ENCODE measurements around the gene LMBRD1. TPM values are rescaled to one million over a fixed set of nuclear protein-coding genes. Genes with fewer than 3 reads are reported as not detected.

The LMBRD1 gene
- polyA plus RNA-seq, 1 donor (not counting 4 experiments of a cell fraction or from before 2014, with no cell fraction given), result 30.1 TPM

DNA sequence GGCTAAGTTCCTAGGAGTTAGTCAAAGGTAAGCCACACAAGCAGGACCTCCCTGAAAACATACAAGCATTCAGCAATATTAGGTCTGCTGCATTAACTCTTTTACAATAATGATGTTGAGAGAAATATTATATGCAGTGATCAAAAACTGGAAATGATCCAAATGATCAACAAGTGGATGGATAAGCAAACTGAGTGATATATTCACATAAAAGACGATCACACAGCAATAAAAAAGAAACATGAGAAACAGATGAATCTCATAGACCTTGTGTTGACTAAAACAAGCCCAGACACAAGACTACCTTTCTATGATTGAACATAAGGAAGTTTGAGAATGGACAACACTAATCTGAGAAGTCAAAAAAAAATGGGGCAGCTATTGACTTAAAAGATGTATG lies 39.9 kb downstream of the LMBRD1 start:
- no peak for DNase-seq (ENCODE audit: low read depth, low spot score)

DNA sequence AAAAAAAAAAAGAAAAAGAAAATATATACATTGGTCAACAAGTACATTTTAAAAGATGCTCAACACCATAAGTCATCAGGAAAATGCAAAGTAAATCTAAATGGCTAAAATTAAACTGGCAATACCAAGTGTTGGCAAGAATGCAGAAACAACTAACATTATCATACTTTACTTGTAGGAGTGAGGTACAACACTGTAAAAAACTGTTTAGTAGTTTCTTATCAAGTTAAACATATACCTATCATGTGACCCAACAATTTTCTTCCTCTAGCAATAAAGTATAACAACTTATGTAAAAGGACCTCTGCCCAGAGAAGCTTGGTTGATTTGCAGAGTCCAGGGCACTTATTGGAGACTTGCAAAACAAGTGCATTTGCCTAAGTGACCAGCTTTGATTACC lies 40.4 kb downstream of the LMBRD1 start:
- Histone ChIP-seq H3K9me1 (ENCODE audit: control insufficient read depth, extremely low read depth, insufficient read depth, low read length) (no peaks in the 10 kb centered on the region), H3K27ac (ENCODE audit: control insufficient read depth, insufficient read depth, low read length) (no peak overlapping the region), H3K79me2 (ENCODE audit: control insufficient read depth, insufficient read depth, low read length) (no peaks in the 10 kb centered on the region), H3K27me3 (ENCODE audit: control insufficient read depth, extremely low read depth, insufficient read depth, low read length) (no peaks in the 10 kb centered on the region), H3K4me2 (ENCODE audit: control insufficient read depth, extremely low read depth, insufficient read depth, low read depth, low read length) (no peak overlapping the region), H3K9me3 (ENCODE audit: control insufficient read depth, low read depth, low read length) (no peaks in the 10 kb centered on the region), H3K36me3 (ENCODE audit: control insufficient read depth in 2 of 2, extremely low read depth in 1 of 2, insufficient read depth in 2 of 2, low read length in 2 of 2) (no peaks in the 10 kb centered on the region), H3K9ac (ENCODE audit: control insufficient read depth, extremely low read depth, insufficient read depth, low read length) (no peak overlapping the region), H4K20me1 (ENCODE audit: control insufficient read depth, extremely low read depth, insufficient read depth, low read length) (no peaks in the 10 kb centered on the region), H3K4me3 (ENCODE audit: control insufficient read depth in 2 of 3, extremely low read depth in 1 of 3, insufficient read depth in 2 of 3, low read depth in 1 of 3, low read length in 3 of 3) (no peak overlapping the region), H3K4me1 (ENCODE audit: control insufficient read depth, extremely low read depth, insufficient read depth, low read length) (no peaks in the 10 kb centered on the region), H2AFZ (ENCODE audit: control insufficient read depth, low read length) (no peak overlapping the region)
- TF ChIP-seq, protein P1, sequence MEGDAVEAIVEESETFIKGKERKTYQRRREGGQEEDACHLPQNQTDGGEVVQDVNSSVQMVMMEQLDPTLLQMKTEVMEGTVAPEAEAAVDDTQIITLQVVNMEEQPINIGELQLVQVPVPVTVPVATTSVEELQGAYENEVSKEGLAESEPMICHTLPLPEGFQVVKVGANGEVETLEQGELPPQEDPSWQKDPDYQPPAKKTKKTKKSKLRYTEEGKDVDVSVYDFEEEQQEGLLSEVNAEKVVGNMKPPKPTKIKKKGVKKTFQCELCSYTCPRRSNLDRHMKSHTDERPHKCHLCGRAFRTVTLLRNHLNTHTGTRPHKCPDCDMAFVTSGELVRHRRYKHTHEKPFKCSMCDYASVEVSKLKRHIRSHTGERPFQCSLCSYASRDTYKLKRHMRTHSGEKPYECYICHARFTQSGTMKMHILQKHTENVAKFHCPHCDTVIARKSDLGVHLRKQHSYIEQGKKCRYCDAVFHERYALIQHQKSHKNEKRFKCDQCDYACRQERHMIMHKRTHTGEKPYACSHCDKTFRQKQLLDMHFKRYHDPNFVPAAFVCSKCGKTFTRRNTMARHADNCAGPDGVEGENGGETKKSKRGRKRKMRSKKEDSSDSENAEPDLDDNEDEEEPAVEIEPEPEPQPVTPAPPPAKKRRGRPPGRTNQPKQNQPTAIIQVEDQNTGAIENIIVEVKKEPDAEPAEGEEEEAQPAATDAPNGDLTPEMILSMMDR (optimal IDR thresholded peaks at IDR 0.05 in 1 of 3, IDR thresholded peaks at IDR 0.05 in 1 of 3, conservative IDR thresholded peaks at IDR 0.05 in 1 of 3; ENCODE audit: extremely low read depth in 1 of 3, insufficient read depth in 2 of 3, low read length in 3 of 3), result no peak
- no peak for TF ChIP-seq EZH2 (IDR thresholded peaks at IDR 0.05; ENCODE audit: low read length)
- dilution Hi-C loops (cut with MboI; ENCODE audit: extremely low pct_ligation_motif_present, low sequenced_read_pairs), result no loop called here
- FAIRE-seq (no peak), DNase-seq (ENCODE audit: low read depth, low spot score) (no peak)

More for the DNA sequence above, 39.9 kb downstream of the LMBRD1 start:
- Histone ChIP-seq H3K4me2 (ENCODE audit: control insufficient read depth, extremely low read depth, insufficient read depth, low read depth, low read length) (no peak overlapping the region), H4K20me1 (ENCODE audit: control insufficient read depth, extremely low read depth, insufficient read depth, low read length) (no peaks in the 10 kb centered on the region), H3K27me3 (ENCODE audit: control insufficient read depth, extremely low read depth, insufficient read depth, low read length) (no peaks in the 10 kb centered on the region), H3K9ac (ENCODE audit: control insufficient read depth, extremely low read depth, insufficient read depth, low read length) (no peak overlapping the region), H3K4me3 (ENCODE audit: control insufficient read depth in 2 of 3, extremely low read depth in 1 of 3, insufficient read depth in 2 of 3, low read depth in 1 of 3, low read length in 3 of 3) (no peak overlapping the region), H3K36me3 (ENCODE audit: control insufficient read depth in 2 of 2, extremely low read depth in 1 of 2, insufficient read depth in 2 of 2, low read length in 2 of 2) (no peaks in the 10 kb centered on the region), H3K4me1 (ENCODE audit: control insufficient read depth, extremely low read depth, insufficient read depth, low read length) (no peaks in the 10 kb centered on the region), H2AFZ (ENCODE audit: control insufficient read depth, low read length) (no peak overlapping the region), H3K9me1 (ENCODE audit: control insufficient read depth, extremely low read depth, insufficient read depth, low read length) (no peaks in the 10 kb centered on the region), H3K9me3 (ENCODE audit: control insufficient read depth, low read depth, low read length) (no peaks in the 10 kb centered on the region), H3K27ac (ENCODE audit: control insufficient read depth, insufficient read depth, low read length) (no peak overlapping the region), H3K79me2 (ENCODE audit: control insufficient read depth, insufficient read depth, low read length) (no peaks in the 10 kb centered on the region)
- no peak for FAIRE-seq
- dilution Hi-C loops (cut with MboI; ENCODE audit: extremely low pct_ligation_motif_present, low sequenced_read_pairs), result no loop called here
- no peak for TF ChIP-seq EZH2 (IDR thresholded peaks at IDR 0.05; ENCODE audit: low read length)
- TF ChIP-seq, protein P1 (optimal IDR thresholded peaks at IDR 0.05 in 1 of 3, IDR thresholded peaks at IDR 0.05 in 1 of 3, conservative IDR thresholded peaks at IDR 0.05 in 1 of 3; ENCODE audit: extremely low read depth in 1 of 3, insufficient read depth in 2 of 3, low read length in 3 of 3), result no peak
